MCF 10A (cell line): ENCODE data around the gene ZC3H11A. TPM values are rescaled to one million over a fixed set of nuclear protein-coding genes. Genes with fewer than 3 reads are reported as not detected.
"Not testable (repeated sequence)": the region's sequence is repeated elsewhere in the genome, so short reads cannot be mapped to it uniquely, and the experiment has no call there.

Experiments used
- BruUV-seq: library from RNA; stranded (reverse); fragments of 400-500 nt; replicated peaks from 2 replicates; lab custom pipeline; 2021; lab: Mats Ljungman, UMichigan
- CTCF ChIA-PET: fragments of 300-600 bp; sonication (Branson Sonifier 250); formaldehyde crosslinking; extraction: SDS; loops from one replicate; lab custom pipeline; 2021; ENCODE audit warnings: antibody characterized with exemption, inconsistent platforms; lab: Yijun Ruan, JAX
- POLR2A ChIA-PET: fragments of 300-600, 350-650 bp; sonication (Branson Sonifier 250); formaldehyde crosslinking; extraction: SDS; loops from one replicate; lab custom pipeline; 2020; ENCODE audit warnings: antibody characterized with exemption, inconsistent platforms; lab: Yijun Ruan, JAX
- DNase-seq: peaks from one replicate; pipeline ENCODE4 v3.0.0-alpha.2; 2018; ENCODE audit not compliant: unreplicated experiment
- H3K27ac Mint-ChIP-seq: one replicate; pipeline ENCODE4 v1.8.0; 2022; ENCODE audit warnings: mild to moderate bottlenecking, low read depth, mixed read lengths; ENCODE audit not compliant: unreplicated experiment
- H3K27me3 Mint-ChIP-seq: one replicate; pipeline ENCODE4 v1.8.0; 2022; ENCODE audit warnings: mixed read lengths; ENCODE audit not compliant: insufficient read depth, unreplicated experiment
- H3K36me3 Mint-ChIP-seq: one replicate; pipeline ENCODE4 v1.8.0; 2022; ENCODE audit warnings: mild to moderate bottlenecking, moderate library complexity, mixed read lengths; ENCODE audit not compliant: insufficient read depth, unreplicated experiment
- H3K4me1 Mint-ChIP-seq: one replicate; pipeline ENCODE4 v1.8.0; 2022; ENCODE audit warnings: mixed read lengths; ENCODE audit not compliant: insufficient read depth, unreplicated experiment
- H3K4me3 Mint-ChIP-seq: one replicate; pipeline ENCODE4 v1.8.0; 2022; ENCODE audit warnings: mild to moderate bottlenecking, moderate library complexity, mixed read lengths; ENCODE audit not compliant: unreplicated experiment
- H3K9me3 Mint-ChIP-seq: one replicate; pipeline ENCODE4 v1.8.0; 2022; ENCODE audit warnings: mixed read lengths; ENCODE audit not compliant: unreplicated experiment
- CTCF ChIP-seq: fragments of 200-600 bp; IDR thresholded peaks from one replicate; pipeline ENCODE4 v1.8.0; 2022; ENCODE audit warnings: antibody characterized with exemption, mild to moderate bottlenecking; ENCODE audit not compliant: unreplicated experiment
- intact Hi-C: fragments of 100-400 bp; cut with micrococcal nuclease; formaldehyde crosslinking; loops from 2 replicates; pipeline ENCODE4 v1.14.1; 2022
- total RNA-seq: library from RNA; stranded (reverse); gene quantifications from 2 replicates; pipeline ENCODE4 v1.2.3, GENCODE V29; 2022

Gene ZC3H11A
- total RNA-seq, 1 experiment from 2014 or later, result 156 TPM

GRCh38 chr1:203754455-203754864, 41.0 kb upstream of the ZC3H11A start:
- H3K27ac Mint-ChIP-seq, result peak overlapping the region; percentile 4
- ChIA-PET POLR2A (interaction anchor here (0.7 to 1.8 kb wide), 4 partner anchors 15 to 76 kb away, joined by 3 to 7 read pairs (median 3); no protein-coding TSS in a partner anchor), CTCF (interaction anchor here (0.6 to 1.5 kb wide), 2 partner anchors 35 to 487 kb away, joined by 3 to 6 read pairs; no protein-coding TSS in a partner anchor)
- H3K9me3 Mint-ChIP-seq, result no peaks in the 10 kb centered on the region
- peaks cover 6% of the 10 kb centered on the region for H3K36me3 Mint-ChIP-seq
- no peak for DNase-seq
- peaks cover 26% of the 10 kb centered on the region for H3K4me1 Mint-ChIP-seq
- H3K4me3 Mint-ChIP-seq, result no peak overlapping the region
- TF ChIP-seq CTCF, result no peak
- no peaks in the 10 kb centered on the region for H3K27me3 Mint-ChIP-seq
- BruUV-seq, result no TSS peak
- intact Hi-C loops, result loop anchor here (5.0 kb wide), 1 partner anchor 43 kb away; the partner anchor contains the start of genes ZBED6 and ZC3H11A

- CTCF ChIA-PET, result interaction anchor here (1.0 to 1.5 kb wide), 3 partner anchors 13 to 489 kb away, joined by 4 to 7 read pairs (median 6); no protein-coding TSS in a partner anchor
- Mint-ChIP-seq H3K36me3 (peaks cover 7% of the 10 kb centered on the region), H3K9me3 (no peaks in the 10 kb centered on the region), H3K27ac (no peak overlapping the region), H3K27me3 (no peaks in the 10 kb centered on the region), H3K4me1 (peaks cover 20% of the 10 kb centered on the region), H3K4me3 (no peak overlapping the region)
- intact Hi-C loops, result no loop called here
- POLR2A ChIA-PET, result interaction anchor here (0.7 to 1.8 kb wide), 4 partner anchors 8 to 38 kb away, joined by 3 to 7 read pairs (median 3); no protein-coding TSS in a partner anchor
- no TSS peak for BruUV-seq
- TF ChIP-seq CTCF, result no peak
- no peak for DNase-seq
Measured at GRCh38 chr1:203756036-203756435, 39.4 kb upstream of the ZC3H11A start.

GRCh38 chr1:203758749-203759148, 36.7 kb upstream of the ZC3H11A start:
- CTCF ChIA-PET, H3K9me3 Mint-ChIP-seq, intact Hi-C loops, DNase-seq, BruUV-seq, H3K27me3 Mint-ChIP-seq, H3K4me3 Mint-ChIP-seq, H3K27ac Mint-ChIP-seq, H3K36me3 Mint-ChIP-seq: not testable (repeated sequence)
- H3K4me1 Mint-ChIP-seq, result peaks cover 14% of the 10 kb centered on the region
- POLR2A ChIA-PET, result interaction anchor here (1.2 to 2.2 kb wide), 3 partner anchors 10 to 30 kb away, joined by 3 to 4 read pairs (median 4); no protein-coding TSS in a partner anchor

- ChIA-PET CTCF (interaction anchor here (0.6 kb wide), 1 partner anchor 9 kb away, joined by 3 read pairs; no protein-coding TSS in a partner anchor), POLR2A (interaction anchor here (1.1 to 2.3 kb wide), 3 partner anchors 9 to 41 kb away, joined by 4 to 12 read pairs (median 5); no protein-coding TSS in a partner anchor)
- DNase-seq, result no peak
- Mint-ChIP-seq H3K4me1 (peaks cover 9% of the 10 kb centered on the region), H3K27ac (no peak overlapping the region), H3K4me3 (no peak overlapping the region), H3K36me3 (peaks cover 7% of the 10 kb centered on the region), H3K27me3 (no peaks in the 10 kb centered on the region), H3K9me3 (no peaks in the 10 kb centered on the region)
- no TSS peak for BruUV-seq
- intact Hi-C loops, result no loop called here
- TF ChIP-seq CTCF, result no peak
Measured at GRCh38 chr1:203760506-203760905, 34.9 kb upstream of the ZC3H11A start.

- POLR2A ChIA-PET, result interaction anchor here (0.6 to 2.3 kb wide), 2 partner anchors 8 to 11 kb away, joined by 3 to 12 read pairs; no protein-coding TSS in a partner anchor
- intact Hi-C loops, H3K9me3 Mint-ChIP-seq: not testable (repeated sequence)
Measured at GRCh38 chr1:203761958-203762357, 33.5 kb upstream of the ZC3H11A start.

More at GRCh38 chr1:203761958-203762357, 33.5 kb upstream of the ZC3H11A start:
- H3K27ac Mint-ChIP-seq, BruUV-seq, H3K27me3 Mint-ChIP-seq, H3K4me1 Mint-ChIP-seq, DNase-seq, H3K36me3 Mint-ChIP-seq, H3K4me3 Mint-ChIP-seq: not testable (repeated sequence)
- CTCF ChIA-PET, result interaction anchor here (0.6 kb wide), 1 partner anchor 14 kb away, joined by 3 read pairs; no protein-coding TSS in a partner anchor
